Measurements from ENCODE around the gene HIF1A. TPM values are rescaled to one million over a fixed set of nuclear protein-coding genes. Genes with fewer than 3 reads are reported as not detected.

HIF1A gene
- total and polyA plus RNA-seq, 4 donors = 15.4 to 79.2 (median 34.8) TPM

DNA sequence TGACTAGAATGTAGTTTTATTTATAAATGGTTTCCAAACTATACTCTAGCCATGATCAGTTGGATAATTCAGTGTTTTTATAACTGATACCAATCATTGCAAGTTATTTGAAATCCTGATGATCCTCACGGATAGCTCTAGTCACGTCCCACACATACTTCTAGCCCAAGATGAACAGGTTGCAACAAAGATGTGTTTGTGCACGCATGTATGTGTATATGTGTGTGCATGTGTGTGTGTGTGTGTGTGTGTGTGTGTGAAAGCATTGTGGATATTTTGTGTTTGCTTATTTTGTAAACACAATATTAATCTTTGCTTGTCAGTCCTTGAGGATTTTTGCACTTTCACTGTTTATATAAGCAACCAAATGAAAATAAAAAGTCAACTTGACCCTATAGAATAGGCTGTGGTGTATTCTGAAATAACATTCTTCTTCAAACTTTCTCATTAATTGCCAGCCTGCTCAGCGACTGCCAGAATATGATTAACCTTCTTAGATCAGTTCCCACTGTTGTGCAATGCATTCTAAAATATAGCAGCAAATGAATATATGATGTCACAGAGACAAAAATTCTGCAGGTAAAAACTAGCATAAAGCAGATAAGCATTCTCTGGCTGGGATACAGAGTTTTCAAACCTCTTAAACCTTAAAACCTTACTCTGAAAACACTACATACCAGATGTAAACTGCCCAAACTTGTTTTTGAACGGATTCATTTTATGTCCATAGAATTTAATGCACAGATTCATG lies 48.8 kb upstream of the HIF1A start:
- TF ChIP-seq, protein P1, sequence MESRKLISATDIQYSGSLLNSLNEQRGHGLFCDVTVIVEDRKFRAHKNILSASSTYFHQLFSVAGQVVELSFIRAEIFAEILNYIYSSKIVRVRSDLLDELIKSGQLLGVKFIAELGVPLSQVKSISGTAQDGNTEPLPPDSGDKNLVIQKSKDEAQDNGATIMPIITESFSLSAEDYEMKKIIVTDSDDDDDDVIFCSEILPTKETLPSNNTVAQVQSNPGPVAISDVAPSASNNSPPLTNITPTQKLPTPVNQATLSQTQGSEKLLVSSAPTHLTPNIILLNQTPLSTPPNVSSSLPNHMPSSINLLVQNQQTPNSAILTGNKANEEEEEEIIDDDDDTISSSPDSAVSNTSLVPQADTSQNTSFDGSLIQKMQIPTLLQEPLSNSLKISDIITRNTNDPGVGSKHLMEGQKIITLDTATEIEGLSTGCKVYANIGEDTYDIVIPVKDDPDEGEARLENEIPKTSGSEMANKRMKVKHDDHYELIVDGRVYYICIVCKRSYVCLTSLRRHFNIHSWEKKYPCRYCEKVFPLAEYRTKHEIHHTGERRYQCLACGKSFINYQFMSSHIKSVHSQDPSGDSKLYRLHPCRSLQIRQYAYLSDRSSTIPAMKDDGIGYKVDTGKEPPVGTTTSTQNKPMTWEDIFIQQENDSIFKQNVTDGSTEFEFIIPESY (IDR thresholded peaks at IDR 0.05) = no peak
- TF ChIP-seq RAD21 (IDR thresholded peaks at IDR 0.05) (no peak), EGR1 (IDR thresholded peaks at IDR 0.05; ENCODE audit: low read depth in 2 of 2) (no peak), FOXA2 (IDR thresholded peaks at IDR 0.05) (no peak), SP1 (IDR thresholded peaks at IDR 0.05) (no peak), RXRA (IDR thresholded peaks at IDR 0.05) (no peak), TAF1 (conservative IDR thresholded peaks at IDR 0.05) (no peak)
- TF ChIP-seq, protein P2, sequence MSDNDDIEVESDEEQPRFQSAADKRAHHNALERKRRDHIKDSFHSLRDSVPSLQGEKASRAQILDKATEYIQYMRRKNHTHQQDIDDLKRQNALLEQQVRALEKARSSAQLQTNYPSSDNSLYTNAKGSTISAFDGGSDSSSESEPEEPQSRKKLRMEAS (IDR thresholded peaks at IDR 0.05) = no peak
- TF ChIP-seq, protein P3, sequence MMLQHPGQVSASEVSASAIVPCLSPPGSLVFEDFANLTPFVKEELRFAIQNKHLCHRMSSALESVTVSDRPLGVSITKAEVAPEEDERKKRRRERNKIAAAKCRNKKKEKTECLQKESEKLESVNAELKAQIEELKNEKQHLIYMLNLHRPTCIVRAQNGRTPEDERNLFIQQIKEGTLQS (IDR thresholded peaks at IDR 0.05) = no peak
- H3K9ac ChIP-seq (ENCODE audit: low read depth in 1 of 2, low read length in 2 of 2) = no peak overlapping the region
- H3K4me3 ChIP-seq (ENCODE audit: low read depth in 1 of 3, low read length in 3 of 3) = no peak overlapping the region
- no peaks in the 10 kb centered on the region for H3K4me1 ChIP-seq (ENCODE audit: control insufficient read depth in 4 of 4, insufficient read depth in 4 of 4, low read length in 3 of 4)
- H3K27me3 ChIP-seq (ENCODE audit: control insufficient read depth in 4 of 4, insufficient read depth in 4 of 4, low read length in 3 of 4) = no peaks in the 10 kb centered on the region
- 92% methylated on average over 5 of the region's 5 CpGs for WGBS
- no peak for DNase-seq (ENCODE audit: low spot score)
- no peak overlapping the region for H3K27ac ChIP-seq (ENCODE audit: low read depth in 1 of 2, low read length in 2 of 2)
- no peaks in the 10 kb centered on the region for H3K9me3 ChIP-seq (ENCODE audit: control insufficient read depth in 4 of 4, low read length in 3 of 4)
- H3K36me3 ChIP-seq (ENCODE audit: control insufficient read depth in 4 of 4, insufficient read depth in 3 of 4, low read depth in 1 of 4, low read length in 3 of 4) = no peaks in the 10 kb centered on the region

DNA sequence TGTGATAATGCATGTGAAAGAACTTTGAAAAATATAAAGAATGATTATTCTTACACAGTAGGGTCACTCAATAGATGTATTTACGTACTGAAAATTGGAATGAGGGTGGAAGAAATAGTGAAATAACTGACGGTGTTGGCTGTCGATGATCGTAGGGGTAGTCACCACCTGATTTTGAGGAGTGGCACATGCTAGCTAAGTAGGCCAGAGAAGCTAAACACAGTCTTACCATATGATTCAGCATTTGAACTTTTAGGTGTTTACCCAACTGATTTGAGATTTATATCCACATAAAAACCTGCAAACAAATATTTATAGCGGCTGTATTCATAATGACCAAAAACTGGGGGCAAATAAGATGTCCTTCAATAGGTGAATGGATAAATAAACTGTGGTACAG lies 47.6 kb upstream of the HIF1A start:
- TF ChIP-seq, protein P4, sequence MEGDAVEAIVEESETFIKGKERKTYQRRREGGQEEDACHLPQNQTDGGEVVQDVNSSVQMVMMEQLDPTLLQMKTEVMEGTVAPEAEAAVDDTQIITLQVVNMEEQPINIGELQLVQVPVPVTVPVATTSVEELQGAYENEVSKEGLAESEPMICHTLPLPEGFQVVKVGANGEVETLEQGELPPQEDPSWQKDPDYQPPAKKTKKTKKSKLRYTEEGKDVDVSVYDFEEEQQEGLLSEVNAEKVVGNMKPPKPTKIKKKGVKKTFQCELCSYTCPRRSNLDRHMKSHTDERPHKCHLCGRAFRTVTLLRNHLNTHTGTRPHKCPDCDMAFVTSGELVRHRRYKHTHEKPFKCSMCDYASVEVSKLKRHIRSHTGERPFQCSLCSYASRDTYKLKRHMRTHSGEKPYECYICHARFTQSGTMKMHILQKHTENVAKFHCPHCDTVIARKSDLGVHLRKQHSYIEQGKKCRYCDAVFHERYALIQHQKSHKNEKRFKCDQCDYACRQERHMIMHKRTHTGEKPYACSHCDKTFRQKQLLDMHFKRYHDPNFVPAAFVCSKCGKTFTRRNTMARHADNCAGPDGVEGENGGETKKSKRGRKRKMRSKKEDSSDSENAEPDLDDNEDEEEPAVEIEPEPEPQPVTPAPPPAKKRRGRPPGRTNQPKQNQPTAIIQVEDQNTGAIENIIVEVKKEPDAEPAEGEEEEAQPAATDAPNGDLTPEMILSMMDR (IDR thresholded peaks at IDR 0.05; ENCODE audit: low read depth, low read length, missing input control) = no peak
- TF ChIP-seq HNF4G (IDR thresholded peaks at IDR 0.05) (no peak), SP1 (IDR thresholded peaks at IDR 0.05) (no peak), RAD21 (IDR thresholded peaks at IDR 0.05) (no peak), HNF4A (conservative IDR thresholded peaks at IDR 0.05) (no peak), YY1 (IDR thresholded peaks at IDR 0.05) (no peak), TAF1 (conservative IDR thresholded peaks at IDR 0.05) (no peak), NR2F2 (IDR thresholded peaks at IDR 0.05) (no peak), FOXA2 (IDR thresholded peaks at IDR 0.05) (no peak), JUND (IDR thresholded peaks at IDR 0.05) (no peak), EGR1 (IDR thresholded peaks at IDR 0.05; ENCODE audit: low read depth in 2 of 2) (no peak), FOXA1 (IDR thresholded peaks at IDR 0.05) (no peak), RXRA (IDR thresholded peaks at IDR 0.05) (no peak), GABPA (IDR thresholded peaks at IDR 0.05 in 1 of 2, conservative IDR thresholded peaks at IDR 0.05 in 1 of 2) (no peak)
- TF ChIP-seq, protein P5, sequence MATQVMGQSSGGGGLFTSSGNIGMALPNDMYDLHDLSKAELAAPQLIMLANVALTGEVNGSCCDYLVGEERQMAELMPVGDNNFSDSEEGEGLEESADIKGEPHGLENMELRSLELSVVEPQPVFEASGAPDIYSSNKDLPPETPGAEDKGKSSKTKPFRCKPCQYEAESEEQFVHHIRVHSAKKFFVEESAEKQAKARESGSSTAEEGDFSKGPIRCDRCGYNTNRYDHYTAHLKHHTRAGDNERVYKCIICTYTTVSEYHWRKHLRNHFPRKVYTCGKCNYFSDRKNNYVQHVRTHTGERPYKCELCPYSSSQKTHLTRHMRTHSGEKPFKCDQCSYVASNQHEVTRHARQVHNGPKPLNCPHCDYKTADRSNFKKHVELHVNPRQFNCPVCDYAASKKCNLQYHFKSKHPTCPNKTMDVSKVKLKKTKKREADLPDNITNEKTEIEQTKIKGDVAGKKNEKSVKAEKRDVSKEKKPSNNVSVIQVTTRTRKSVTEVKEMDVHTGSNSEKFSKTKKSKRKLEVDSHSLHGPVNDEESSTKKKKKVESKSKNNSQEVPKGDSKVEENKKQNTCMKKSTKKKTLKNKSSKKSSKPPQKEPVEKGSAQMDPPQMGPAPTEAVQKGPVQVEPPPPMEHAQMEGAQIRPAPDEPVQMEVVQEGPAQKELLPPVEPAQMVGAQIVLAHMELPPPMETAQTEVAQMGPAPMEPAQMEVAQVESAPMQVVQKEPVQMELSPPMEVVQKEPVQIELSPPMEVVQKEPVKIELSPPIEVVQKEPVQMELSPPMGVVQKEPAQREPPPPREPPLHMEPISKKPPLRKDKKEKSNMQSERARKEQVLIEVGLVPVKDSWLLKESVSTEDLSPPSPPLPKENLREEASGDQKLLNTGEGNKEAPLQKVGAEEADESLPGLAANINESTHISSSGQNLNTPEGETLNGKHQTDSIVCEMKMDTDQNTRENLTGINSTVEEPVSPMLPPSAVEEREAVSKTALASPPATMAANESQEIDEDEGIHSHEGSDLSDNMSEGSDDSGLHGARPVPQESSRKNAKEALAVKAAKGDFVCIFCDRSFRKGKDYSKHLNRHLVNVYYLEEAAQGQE (IDR thresholded peaks at IDR 0.05) = no peak
- TF ChIP-seq, protein P2 (IDR thresholded peaks at IDR 0.05) = no peak
- TF ChIP-seq, protein P3 (IDR thresholded peaks at IDR 0.05) = no peak
- TF ChIP-seq, protein P1 (IDR thresholded peaks at IDR 0.05) = no peak
- Histone ChIP-seq H3K9ac (ENCODE audit: low read depth in 1 of 2, low read length in 2 of 2) (no peak overlapping the region), H3K36me3 (ENCODE audit: control insufficient read depth in 4 of 4, insufficient read depth in 3 of 4, low read depth in 1 of 4, low read length in 3 of 4) (no peaks in the 10 kb centered on the region), H3K27ac (ENCODE audit: low read depth in 1 of 2, low read length in 2 of 2) (no peak overlapping the region), H3K9me3 (ENCODE audit: control insufficient read depth in 4 of 4, low read length in 3 of 4) (no peaks in the 10 kb centered on the region), H3K27me3 (ENCODE audit: control insufficient read depth in 4 of 4, insufficient read depth in 4 of 4, low read length in 3 of 4) (no peaks in the 10 kb centered on the region), H3K4me1 (ENCODE audit: control insufficient read depth in 4 of 4, insufficient read depth in 4 of 4, low read length in 3 of 4) (no peaks in the 10 kb centered on the region), H3K4me3 (ENCODE audit: low read depth in 1 of 3, low read length in 3 of 3) (no peak overlapping the region)
- DNase-seq (ENCODE audit: low spot score) = no peak
- WGBS = 96% methylated on average over 5 of the region's 5 CpGs

Measured in liver (tissue), 9 donors.